MM.1S (cell line): ENCODE results near the gene MAST3.

Experiments
- DNase-seq: peaks from one replicate; pipeline ENCODE4 v3.0.0-alpha.2; 2015
- H2AFZ ChIP-seq: fragments of 300-600 bp; sonication (generic); 2 replicates; pipeline ENCODE4 v1.6.0; 2016; ENCODE audit warnings: antibody characterized with exemption, low read length
- H3F3A ChIP-seq: fragments of 300-600 bp; sonication (generic); 2 replicates; pipeline ENCODE4 v1.6.1; 2016; ENCODE audit warnings: mild to moderate bottlenecking, antibody characterized with exemption, low read length, moderate library complexity, mixed read lengths; ENCODE audit not compliant: insufficient read depth
- H3K27ac ChIP-seq: fragments of 300-600 bp; sonication (generic); 2 replicates; pipeline ENCODE4 v1.5.1; 2016; ENCODE audit warnings: mild to moderate bottlenecking, low read length
- H3K27me3 ChIP-seq: fragments of 300-600 bp; sonication (generic); replicated peaks from 2 replicates; pipeline ENCODE4 v1.6.0; 2016; ENCODE audit warnings: low read length; ENCODE audit not compliant: insufficient read depth
- H3K36me3 ChIP-seq: fragments of 300-600 bp; sonication (generic); replicated peaks from 2 replicates; pipeline ENCODE4 v1.6.1; 2016; ENCODE audit warnings: mild to moderate bottlenecking, low read length, mixed read lengths; ENCODE audit not compliant: insufficient read depth
- H3K4me1 ChIP-seq: fragments of 300-600 bp; sonication (generic); 2 replicates; pipeline ENCODE4 v1.6.1; 2016; ENCODE audit warnings: low read length, mixed read lengths
- H3K4me2 ChIP-seq: fragments of 300-600 bp; sonication (generic); 2 replicates; pipeline ENCODE4 v1.6.0; 2016; ENCODE audit warnings: low read depth, low read length
- H3K4me3 ChIP-seq: fragments of 300-600 bp; sonication (generic); 2 replicates; pipeline ENCODE4 v1.5.1; 2016; ENCODE audit warnings: low read length, mixed read lengths
- H3K79me2 ChIP-seq: fragments of 300-600 bp; sonication (generic); 2 replicates; pipeline ENCODE4 v1.6.1; 2016; ENCODE audit warnings: mixed run types, low read length, mixed read lengths
- H3K9ac ChIP-seq: fragments of 300-600 bp; sonication (generic); 2 replicates; pipeline ENCODE4 v1.6.1; 2016; ENCODE audit warnings: low read length, mixed read lengths
- H3K9me2 ChIP-seq: fragments of 300-600 bp; sonication (generic); replicated peaks from 2 replicates; pipeline ENCODE4 v1.6.1; 2016; ENCODE audit warnings: mild to moderate bottlenecking, low read length, mixed read lengths; ENCODE audit not compliant: insufficient read depth
- H3K9me3 ChIP-seq: fragments of 300-600 bp; sonication (generic); replicated peaks from 2 replicates; pipeline ENCODE4 v1.6.1; 2016; ENCODE audit warnings: mild to moderate bottlenecking, low read length, mixed read lengths; ENCODE audit not compliant: insufficient read depth
- H4K20me1 ChIP-seq: fragments of 300-600 bp; sonication (generic); 2 replicates; pipeline ENCODE4 v1.6.1; 2016; ENCODE audit warnings: mild to moderate bottlenecking, low read length, moderate library complexity, mixed read lengths; ENCODE audit not compliant: insufficient read depth
- EZH2 ChIP-seq: fragments of 300-600 bp; sonication (generic); optimal IDR thresholded peaks from 2 replicates; pipeline ENCODE3; 2017; ENCODE audit warnings: low read depth, mild to moderate bottlenecking, antibody characterized with exemption, low read length, mixed read lengths
- EZH2phosphoT487 ChIP-seq: fragments of 300-600 bp; sonication (generic); IDR thresholded peaks from 2 replicates; pipeline ENCODE4 v1.6.1; 2018; ENCODE audit warnings: antibody characterized with exemption, low read length
- TF ChIP-seq, protein P1 (sequence below): fragments of 300-600 bp; sonication (generic); IDR thresholded peaks from 2 replicates; pipeline ENCODE4 v1.5.1; 2016; ENCODE audit warnings: antibody characterized with exemption, low read length, mixed read lengths

MAST3 gene

DNA sequence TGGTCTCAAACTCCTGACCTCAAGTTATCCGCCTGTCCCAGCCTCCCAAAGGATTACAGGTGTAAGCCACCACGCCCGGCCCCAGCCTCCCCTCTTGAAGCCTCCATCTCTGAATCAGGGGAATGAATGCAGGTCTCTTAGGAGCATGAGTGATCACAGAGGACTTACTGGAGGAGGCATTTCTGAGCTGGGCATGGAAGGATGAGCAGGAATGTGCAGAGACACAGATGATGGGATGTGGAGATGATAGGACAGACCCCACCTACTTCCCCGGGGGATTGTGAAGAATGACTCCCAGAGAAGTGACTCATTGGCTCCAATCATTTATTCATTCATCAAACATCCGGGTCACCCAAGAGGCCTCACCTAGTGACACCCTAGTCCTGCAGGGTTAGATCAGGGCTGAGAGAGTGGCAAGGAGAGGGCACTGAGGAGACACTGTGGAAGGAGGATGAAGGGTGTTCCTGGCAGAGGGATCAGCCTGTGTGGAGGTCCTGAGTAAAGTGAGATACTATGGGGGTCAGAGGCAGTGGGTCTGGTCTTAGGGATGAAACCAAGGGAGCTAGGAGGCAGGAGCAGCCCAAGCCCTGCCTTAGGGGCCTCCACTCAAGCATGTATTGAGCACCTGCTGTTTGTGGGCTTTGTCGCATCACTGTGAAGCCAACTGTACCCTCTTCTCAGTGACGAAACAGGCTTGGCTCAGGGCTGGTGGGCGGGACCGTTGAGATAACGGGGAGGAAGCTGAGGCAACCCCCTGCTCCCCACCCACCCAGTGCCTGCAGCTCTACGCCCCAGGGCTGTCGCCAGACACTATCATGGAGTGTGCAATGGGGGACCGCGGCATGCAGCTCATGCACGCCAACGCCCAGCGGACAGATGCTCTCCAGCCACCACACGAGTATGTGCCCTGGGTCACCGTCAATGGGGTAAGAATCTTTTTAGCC, 79.1 kb downstream of the MAST3 start:
- Histone ChIP-seq H3K9ac (no peak overlapping the region), H3K9me2 (no peaks in the 10 kb centered on the region), H3K36me3 (no peaks in the 10 kb centered on the region), H3K79me2 (peaks cover 5% of the 10 kb centered on the region; the same call in 1 of the 2 replicates), H4K20me1 (no peaks in the 10 kb centered on the region), H3K27me3 (no peaks in the 10 kb centered on the region), H3K4me2 (no peak overlapping the region), H3K4me1 (peaks cover 8% of the 10 kb centered on the region; the same call in 1 of the 2 replicates), H3K27ac (no peak overlapping the region), H3K4me3 (no peak overlapping the region), H2AFZ (no peak overlapping the region), H3K9me3 (no peaks in the 10 kb centered on the region), H3F3A (peaks cover 10% of the 10 kb centered on the region; the same call in 1 of the 2 replicates)
- TF ChIP-seq EZH2 (no peak), EZH2phosphoT487 (no peak)
- TF ChIP-seq, protein P1, sequence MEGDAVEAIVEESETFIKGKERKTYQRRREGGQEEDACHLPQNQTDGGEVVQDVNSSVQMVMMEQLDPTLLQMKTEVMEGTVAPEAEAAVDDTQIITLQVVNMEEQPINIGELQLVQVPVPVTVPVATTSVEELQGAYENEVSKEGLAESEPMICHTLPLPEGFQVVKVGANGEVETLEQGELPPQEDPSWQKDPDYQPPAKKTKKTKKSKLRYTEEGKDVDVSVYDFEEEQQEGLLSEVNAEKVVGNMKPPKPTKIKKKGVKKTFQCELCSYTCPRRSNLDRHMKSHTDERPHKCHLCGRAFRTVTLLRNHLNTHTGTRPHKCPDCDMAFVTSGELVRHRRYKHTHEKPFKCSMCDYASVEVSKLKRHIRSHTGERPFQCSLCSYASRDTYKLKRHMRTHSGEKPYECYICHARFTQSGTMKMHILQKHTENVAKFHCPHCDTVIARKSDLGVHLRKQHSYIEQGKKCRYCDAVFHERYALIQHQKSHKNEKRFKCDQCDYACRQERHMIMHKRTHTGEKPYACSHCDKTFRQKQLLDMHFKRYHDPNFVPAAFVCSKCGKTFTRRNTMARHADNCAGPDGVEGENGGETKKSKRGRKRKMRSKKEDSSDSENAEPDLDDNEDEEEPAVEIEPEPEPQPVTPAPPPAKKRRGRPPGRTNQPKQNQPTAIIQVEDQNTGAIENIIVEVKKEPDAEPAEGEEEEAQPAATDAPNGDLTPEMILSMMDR, result no peak
- no peak for DNase-seq

DNA sequence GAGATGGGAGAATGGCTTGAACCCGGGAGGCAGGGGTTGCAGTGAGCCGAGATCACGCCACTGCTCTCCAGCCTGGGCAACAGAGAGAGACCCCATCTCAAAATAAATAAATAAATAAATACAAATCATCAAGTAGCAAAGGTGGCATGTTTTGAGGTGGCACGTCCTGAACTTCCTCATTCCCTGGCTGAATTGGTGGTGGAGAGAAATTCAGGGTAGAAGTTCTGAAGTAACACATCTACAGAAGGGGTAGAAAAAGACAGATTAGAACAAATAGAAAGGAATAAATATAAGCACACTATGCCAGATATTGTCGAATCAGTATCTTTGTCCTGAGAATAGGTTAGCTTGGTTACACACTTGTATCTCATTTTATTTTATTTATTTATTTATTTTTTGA, 82.4 kb downstream of the MAST3 start:
- Histone ChIP-seq H3K9me2 (no peaks in the 10 kb centered on the region), H3K79me2 (peaks cover 3% of the 10 kb centered on the region; the same call in 1 of the 2 replicates), H3K9ac (no peak overlapping the region), H3K9me3 (no peaks in the 10 kb centered on the region), H2AFZ (no peak overlapping the region), H3K36me3 (no peaks in the 10 kb centered on the region), H3K4me1 (peaks cover 1% of the 10 kb centered on the region; the same call in 1 of the 2 replicates), H3K4me3 (no peak overlapping the region), H4K20me1 (no peaks in the 10 kb centered on the region), H3K4me2 (no peak overlapping the region), H3F3A (no peaks in the 10 kb centered on the region), H3K27me3 (no peaks in the 10 kb centered on the region), H3K27ac (no peak overlapping the region)
- TF ChIP-seq EZH2phosphoT487 (no peak), EZH2 (no peak)
- TF ChIP-seq, protein P1, result no peak
- no peak for DNase-seq

DNA sequence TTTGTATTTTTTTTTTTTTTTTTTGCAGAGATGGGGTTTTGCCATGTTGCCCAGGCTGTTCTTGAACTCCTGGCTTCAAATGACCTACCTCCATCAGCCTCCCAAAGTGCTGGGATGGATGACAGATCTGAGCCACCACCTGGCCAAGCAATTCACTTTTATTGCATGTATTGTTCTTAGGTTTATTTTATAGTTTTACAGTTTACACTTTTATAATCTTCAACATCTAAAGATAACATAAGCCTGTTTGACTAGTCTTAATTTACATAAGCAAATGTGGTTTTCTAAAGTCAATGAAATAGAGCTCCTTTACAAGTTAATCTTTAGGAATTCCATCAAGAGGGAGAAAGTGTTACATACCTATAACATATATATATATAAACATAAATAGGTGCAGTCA, 86.0 kb downstream of the MAST3 start:
- TF ChIP-seq EZH2phosphoT487, result no peak
- no peak for TF ChIP-seq EZH2
- TF ChIP-seq, protein P1, result no peak

More for the DNA sequence above, 86.0 kb downstream of the MAST3 start:
- H3K79me2 ChIP-seq, result no peaks in the 10 kb centered on the region
- H3K9ac ChIP-seq, result no peak overlapping the region
- no peak overlapping the region for H3K27ac ChIP-seq
- no peaks in the 10 kb centered on the region; the same call in 1 of the 2 replicates for H3K27me3 ChIP-seq
- H3K4me2 ChIP-seq, result no peak overlapping the region
- no peaks in the 10 kb centered on the region for H3K9me3 ChIP-seq
- H3F3A ChIP-seq, result no peaks in the 10 kb centered on the region
- H3K36me3 ChIP-seq, result no peaks in the 10 kb centered on the region
- no peak overlapping the region for H2AFZ ChIP-seq
- no peak overlapping the region for H3K4me3 ChIP-seq
- DNase-seq, result no peak
- no peaks in the 10 kb centered on the region for H3K9me2 ChIP-seq
- H4K20me1 ChIP-seq, result no peaks in the 10 kb centered on the region
- H3K4me1 ChIP-seq, result no peaks in the 10 kb centered on the region
